Lower leg skin (tissue), 3 donors: Measurements from ENCODE around the gene USP17L26.
"Not testable (repeated sequence)": the region's sequence is repeated elsewhere in the genome, so short reads cannot be mapped to it uniquely, and the experiment has no call there.

Source experiments
- CTCF ChIP-seq, 3 donors: fragments of 450-650 bp; IDR thresholded peaks; one replicate each; pipeline ENCODE4 v1.5.1; 2016; ENCODE audit warnings: antibody characterized with exemption in 3 of 3, mild to moderate bottlenecking in 3 of 3, moderate library complexity in 2 of 3
- POLR2A ChIP-seq, 2 donors: fragments of 450-650 bp; IDR thresholded peaks; one replicate each; pipeline ENCODE4 v1.6.1; 2016 to 2017; ENCODE audit warnings: antibody characterized with exemption in 2 of 2, mild to moderate bottlenecking in 1 of 2, moderate library complexity in 1 of 2

- TF ChIP-seq CTCF, POLR2A (IDR thresholded peaks at IDR 0.05): not testable (repeated sequence)
Measured at GRCh38 chr4:9334358-9334757, at the start of gene USP17L26.
